Medulla oblongata (tissue), 1 donor: Measurements from ENCODE around the gene DLEC1.
"Not testable (repeated sequence)": the region's sequence is repeated elsewhere in the genome, so short reads cannot be mapped to it uniquely, and the experiment has no call there.

ENCODE experiments used
- DNase-seq: peaks from one replicate; pipeline ENCODE4 v3.0.0-alpha.2; 2015; ENCODE audit errors: extremely low spot score

Gene DLEC1

DNA sequence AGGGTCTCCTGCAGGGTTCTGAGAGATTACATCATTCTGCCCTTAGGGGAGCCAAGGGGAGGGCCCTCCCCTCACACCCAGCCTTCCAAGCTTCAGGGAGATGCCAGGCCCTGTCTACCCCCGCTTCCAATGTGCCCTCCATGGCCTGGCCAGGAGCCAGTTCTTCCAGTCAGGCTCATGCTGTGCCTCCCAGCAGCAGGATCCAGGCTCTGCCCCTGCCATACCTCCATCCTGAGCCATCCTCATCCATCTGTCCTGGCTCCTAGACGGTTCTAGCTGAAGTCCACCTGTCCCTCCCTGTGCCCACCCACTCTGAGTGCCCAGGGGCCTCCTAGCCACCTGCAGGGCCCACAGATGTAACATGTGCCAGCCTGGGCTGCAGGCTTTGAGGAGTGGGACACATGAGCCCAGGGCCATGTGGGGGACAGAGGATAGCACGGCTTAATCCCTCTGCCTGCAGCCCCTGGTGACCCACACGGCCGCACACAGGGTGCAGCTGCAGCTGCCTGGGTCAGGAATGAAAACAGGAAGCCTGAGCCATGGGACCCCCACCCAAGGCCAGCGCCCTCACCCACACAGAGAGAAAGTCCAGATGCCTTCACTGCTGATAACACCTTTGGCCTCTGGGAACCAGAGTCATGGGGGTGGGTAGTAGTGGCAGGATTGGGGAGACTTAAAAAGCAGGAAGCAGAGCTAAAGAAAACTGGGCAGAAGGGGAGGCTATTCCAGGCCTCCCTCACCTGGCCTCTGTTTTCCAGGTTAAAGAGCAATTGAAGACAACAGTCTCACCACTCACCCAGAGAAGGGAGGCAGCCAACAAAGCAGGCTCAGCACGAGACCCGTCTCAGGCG is 21.3 kb upstream of the DLEC1 start:
- DNase-seq = no peak

DNA sequence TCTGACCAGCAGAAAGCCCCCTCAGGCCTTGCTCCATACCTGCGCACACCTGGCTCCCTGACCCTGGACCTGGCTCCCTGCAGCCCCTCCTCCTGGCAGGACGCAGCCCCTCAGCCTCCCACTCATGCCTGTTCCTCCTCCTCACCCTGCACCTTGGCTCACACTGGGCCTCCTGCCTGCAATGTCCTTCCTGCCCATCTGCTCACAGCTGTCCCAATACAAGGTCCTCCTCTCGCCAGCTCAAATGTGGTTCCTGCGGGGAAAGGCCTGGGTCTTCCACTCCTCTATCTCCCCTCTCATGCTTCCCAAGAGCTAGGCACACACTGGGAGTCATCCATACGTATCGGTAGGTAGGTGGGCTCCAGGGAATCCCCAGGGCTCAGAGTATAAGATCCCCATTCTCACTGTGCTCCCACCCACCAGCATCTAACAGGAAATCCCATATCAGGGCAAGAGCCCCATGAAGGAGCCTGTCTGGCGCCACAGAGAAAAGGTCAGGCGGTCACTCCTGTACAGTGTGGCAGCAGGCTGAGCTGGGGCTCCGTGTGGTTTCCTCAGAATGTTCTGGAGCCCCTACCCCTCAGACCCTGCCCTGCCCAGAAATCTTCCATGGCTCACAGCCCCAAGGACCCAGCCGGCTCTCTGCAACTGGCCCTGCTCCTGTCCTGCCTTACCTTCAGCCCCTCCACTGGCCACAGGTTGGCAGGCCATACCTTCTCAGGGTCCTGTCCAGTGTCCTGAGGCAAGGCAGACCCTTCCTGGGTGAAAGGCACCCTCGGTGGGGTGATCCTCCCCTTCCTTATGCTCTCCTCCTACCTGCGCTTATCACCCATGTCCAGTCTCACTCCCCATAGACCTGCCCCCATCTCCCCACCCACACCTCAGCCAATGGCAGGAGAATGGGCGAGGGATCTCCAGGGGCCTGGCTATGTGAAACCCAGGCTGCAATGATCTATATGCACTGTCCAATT is 20.4 kb upstream of the DLEC1 start:
- DNase-seq = no peak

DNA sequence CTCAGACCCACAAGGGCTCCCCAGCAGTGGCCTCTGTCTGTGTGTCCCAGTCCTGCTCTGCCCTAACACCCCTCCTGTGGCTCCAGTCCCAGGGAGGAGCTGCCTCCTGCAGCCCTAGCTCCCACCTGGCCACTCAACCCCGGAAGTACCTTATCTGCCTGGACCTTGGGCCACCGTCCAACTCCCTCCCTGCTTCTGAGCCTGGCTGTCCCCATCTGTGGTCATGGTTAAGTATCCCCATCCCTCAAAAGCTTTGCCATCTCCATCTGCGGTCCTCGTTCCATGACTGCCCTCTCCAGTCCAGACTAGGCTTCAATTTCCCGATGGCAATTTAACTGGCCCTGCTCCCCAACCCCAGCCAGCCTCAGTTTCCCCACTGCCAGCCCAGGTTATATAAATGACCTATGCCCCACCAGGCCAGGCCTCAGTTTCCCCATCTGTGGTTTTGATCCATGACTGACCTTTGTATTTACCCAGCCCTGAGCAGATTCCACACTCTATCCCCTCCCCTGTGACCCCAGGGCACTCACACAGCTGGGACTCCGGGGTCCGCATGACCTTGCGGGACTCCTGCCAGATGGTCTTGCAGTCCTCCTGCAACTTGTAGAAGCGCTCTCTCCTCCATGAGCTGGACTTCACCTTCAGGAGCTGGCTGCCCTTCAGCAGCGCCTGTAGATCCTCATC is 19.2 kb upstream of the DLEC1 start:
- DNase-seq = no peak

DNA sequence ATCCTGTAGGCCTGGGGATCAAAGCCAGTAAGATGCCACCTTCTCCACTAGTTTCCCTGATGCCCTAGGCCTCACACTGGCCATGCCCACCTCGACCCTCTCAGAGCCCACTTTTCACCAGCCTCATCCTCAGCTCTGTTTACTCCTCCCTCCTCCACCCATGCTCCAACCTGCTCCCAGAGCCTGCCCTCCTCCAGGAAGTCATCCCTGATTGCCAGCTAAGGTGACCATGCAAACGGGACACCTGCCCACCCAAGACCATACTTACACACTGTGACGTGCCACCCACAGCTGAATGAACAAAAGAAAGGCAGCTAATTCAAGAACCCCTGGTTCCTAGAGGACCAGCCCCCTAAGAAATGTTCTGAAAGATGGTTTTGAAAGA is 18.7 kb upstream of the DLEC1 start:
- DNase-seq = no peak

DNA sequence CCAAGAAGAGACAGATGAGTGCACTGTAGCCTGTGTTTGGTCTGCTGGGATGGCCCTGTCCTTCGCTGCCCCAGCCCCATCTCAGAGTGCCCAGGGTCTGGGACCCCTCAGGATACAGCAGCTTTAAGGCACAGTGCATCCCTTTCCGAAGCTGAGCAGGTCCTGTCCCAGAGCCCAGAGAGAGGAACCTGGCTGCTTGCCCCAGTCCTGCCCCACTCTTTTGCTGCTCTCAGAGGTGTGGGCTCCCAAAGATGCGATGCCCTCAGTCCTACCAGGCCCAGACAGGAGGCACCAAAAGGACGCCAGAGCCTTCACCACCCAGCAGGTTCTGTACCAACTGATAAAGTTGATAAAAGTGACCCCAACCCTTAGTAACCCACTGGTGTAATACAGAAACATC is 17.8 kb upstream of the DLEC1 start:
- no peak for DNase-seq

DNA sequence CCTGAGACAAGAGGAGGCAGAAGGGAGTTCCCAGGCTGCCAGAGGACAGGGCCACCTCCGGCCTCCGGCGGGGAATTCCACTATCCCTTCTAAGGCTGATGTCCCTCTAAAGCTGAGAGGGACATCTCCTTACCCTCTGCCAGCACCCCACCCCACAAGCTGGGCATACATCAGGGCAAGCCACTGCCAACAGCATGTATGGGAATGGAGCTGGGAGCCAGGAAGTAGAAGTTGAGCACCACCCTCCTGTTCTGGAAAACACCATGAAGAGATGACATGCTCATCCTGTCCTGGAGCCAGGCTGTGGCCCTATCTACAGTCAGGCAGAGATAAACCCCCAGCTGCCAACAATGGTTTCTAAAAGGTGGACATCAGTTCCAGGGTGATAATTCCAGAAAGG is 16.7 kb upstream of the DLEC1 start:
- no peak for DNase-seq

DNA sequence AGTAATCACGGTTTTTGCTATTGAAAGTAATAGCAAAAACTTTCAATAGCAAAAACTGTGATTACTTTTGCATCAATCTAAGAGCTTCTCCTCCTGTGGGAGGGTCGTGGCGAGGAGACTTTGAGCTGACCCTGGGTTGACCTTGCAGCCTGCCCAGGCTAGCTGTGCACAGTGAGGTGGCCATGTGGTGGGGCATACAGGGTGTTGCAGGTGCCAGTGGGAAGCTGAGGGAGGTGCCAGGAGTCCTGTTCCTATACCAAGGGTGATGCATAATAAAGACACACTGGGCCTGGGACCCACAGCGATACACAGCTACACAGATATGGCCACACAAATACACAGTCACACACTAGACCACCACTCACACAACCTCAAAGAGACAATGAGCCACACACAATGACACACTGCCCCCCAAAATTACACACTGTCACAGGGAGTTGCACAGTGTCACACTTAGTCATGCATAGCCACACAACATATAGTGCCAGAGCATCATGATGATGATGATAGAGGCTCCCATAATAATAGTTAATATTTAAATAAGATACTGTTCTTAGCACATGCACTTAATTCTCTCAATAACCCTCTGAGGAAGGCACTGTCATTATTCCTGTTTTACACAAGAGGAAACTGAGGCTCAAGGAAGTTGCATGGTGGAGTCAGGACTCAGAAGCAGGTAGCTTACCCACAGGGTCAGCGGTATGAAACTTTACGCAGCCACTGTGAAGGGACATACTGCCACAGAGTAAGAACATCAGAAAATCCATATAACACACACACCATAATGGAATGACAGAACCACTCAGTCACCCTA is 15.9 kb upstream of the DLEC1 start:
- DNase-seq = no peak

DNA sequence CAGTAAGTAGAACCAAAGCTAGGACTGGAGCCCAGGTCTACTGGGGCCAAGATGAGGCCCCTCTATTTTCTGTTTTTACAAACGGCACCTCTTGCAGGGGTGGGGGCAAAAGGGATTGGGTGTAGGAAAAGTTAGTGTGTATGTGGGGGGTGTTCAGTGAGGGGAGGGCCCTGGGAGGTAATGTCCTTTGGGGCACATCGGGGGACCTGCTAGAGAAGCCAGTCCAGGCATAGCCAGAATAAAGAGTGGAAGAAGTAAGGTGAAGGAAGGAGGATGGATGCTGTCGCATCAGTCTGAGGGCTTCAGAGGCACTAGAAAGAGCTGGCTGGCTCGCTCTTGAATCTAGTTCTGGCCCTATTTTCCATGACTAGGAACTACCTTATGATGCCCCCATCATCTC is 12.2 kb upstream of the DLEC1 start:
- no peak for DNase-seq

DNA sequence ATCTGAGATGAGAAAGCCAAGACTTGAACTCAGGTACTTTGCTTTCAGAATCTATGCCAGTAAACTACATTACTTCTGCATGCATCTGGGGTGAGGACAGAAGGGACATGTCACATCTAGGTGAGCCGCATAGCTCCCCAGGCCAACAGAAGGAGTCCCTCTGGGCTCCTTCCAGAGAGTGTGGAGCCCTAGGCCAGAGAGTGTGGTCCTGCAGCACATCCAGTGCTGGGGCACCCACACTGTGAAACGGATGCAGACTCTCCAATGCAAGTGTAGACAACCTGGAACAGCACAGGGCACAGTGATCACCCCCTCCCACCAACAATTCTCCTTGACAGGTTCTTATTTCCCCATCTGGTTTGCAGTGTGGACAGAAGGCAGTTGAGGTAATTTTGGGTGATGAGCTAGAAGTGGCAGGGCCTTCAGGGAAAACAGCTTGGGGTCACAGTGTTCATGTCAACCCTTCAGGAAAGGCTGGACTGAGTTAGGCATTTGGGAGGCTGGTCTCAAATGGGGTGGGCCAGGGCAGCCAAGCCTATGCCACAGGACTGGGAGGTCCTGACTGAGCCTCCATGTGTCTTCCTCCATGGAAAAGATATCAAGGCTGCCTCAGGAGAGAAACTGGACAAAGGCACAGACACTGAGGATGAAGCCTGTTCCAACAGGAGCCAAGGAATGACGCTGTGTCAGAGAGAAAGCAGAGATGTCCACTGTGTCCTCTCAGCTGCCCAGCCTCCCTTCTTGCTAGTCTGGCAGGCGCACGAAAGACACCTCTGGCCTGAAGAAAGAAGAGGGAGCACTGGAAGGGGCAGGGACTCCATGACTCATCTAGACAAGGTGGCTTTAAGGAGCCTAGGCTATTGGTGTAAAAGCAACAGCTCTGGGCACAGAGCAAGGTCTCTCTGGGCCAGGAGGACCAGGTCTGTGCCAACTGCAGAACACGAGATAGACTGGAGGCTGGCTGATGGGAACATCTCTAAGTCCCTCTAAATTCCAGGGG is 11.2 kb upstream of the DLEC1 start:
- DNase-seq = peak; percentile 38

DNA sequence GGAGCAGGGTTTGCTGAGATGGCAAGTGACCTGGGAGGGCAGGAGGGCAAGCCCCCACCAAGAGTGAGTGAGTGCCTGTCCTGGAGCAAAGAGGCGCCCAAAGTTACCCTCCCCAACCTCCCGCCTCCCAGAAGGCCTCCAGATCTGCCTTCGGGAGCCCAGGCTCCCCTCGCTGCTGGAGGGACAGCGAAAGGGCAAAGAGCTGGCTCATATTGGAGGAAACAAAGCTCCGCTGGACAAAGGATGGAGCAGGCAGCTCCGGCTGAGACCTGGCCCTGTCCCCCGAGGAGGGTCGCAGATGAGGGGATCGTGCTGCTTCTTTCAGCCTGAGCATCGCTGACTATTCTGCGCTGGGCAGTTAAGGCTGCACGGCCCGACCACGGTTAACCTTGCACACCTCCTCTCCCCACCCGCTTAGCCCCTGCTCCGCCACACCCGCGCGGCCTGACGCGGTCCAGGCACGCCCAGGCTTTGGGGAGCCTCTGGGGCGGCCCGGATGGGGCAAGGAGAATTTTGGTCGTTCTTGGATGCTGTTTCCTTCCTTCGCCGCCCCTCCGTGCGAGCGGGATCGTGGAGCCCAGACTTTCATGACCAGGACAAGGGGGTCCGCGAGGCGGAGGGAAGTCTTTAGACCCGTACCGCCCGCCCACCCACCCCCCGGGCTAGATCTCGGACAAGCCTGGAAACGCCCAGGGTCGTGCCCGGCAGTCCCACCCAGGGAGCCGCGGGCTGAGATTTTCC is 10.2 kb upstream of the DLEC1 start:
- no peak for DNase-seq

DNA sequence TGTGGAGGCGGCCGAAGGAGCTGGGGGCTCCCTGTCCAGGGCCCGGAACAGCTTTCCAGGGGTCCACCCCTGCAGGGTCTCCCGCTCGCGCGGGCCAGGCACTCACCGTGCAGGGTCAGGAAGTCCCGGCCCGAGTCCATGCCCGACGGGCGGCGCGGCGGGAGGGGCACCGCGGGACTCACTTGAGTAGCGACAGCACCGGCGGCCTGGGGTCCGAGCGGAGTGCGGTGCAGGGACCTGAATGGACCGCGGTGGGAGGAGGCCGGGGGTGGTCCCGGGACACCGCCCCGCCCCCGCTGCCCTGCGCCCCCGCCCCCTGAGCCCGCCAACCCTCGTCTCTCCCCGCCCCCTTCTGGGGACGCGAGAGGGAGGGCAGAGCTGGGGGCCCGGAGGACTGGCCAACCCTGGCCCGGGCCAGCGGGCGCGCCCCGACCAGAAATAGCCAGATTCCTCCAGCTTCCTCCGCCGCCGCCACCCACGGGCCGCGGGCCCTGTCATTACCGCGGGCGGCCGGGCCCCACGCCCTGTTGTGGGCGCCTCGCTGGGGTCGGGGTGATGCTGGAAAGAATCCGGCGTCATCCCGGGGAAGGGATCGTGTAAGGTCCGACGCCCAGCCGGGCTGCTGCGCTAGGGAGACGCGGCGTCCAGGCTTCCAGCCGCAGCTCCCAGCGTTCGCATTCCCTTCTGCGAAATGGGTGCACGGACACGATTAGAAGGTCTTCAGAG is 9.4 kb upstream of the DLEC1 start, which contains the start of gene PLCD1:
Gene PLCD1 (minus strand): TSS at position 243 of the 726 bp plus-strand sequence. CDS start 103 bp downstream, at position 140.
- peak; percentile 84 for DNase-seq

DNA sequence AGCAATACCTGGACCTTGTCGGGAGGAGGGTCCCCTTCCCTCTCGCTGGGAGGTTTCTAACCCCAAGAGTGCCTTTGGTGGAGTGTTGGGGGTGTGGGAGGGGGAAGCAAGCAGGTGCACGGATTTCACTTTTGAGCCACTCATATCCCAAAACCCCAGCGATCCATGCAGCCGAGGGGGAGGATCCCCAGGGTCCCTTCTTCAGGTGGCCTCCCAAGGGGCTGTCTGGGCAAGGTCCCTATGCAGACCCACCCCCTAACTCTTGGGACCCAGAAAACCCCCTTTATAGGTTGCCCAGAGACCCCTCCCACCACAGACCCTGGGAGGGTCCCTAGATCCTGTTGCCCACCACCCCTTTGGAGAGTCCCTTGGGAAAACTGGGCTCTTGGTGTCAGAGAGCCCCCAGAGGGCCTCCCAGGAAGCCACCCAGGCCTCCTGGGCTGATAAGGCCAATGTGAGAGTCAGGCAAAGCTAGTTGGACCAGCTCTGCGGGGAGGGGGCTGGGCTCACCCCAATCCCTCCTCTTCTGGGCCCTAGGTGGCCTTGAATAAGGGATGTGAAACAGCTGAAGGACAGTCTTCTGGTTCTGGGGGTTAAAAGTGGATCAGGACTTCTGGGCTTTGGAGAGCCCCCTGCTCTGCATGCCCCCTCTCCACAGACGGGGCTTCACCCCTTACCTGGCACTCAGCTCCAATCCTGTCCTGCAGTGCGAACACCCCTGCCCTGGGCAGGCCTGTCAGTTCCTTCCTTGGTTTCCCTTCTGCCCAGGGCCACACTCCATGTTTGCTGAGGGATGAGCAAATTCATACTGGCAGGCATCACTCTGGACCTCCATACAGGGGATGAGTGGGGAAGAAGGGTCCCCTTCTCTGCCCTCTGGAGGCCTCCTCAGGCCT is 8.6 kb upstream of the DLEC1 start:
- DNase-seq = no peak

DNA sequence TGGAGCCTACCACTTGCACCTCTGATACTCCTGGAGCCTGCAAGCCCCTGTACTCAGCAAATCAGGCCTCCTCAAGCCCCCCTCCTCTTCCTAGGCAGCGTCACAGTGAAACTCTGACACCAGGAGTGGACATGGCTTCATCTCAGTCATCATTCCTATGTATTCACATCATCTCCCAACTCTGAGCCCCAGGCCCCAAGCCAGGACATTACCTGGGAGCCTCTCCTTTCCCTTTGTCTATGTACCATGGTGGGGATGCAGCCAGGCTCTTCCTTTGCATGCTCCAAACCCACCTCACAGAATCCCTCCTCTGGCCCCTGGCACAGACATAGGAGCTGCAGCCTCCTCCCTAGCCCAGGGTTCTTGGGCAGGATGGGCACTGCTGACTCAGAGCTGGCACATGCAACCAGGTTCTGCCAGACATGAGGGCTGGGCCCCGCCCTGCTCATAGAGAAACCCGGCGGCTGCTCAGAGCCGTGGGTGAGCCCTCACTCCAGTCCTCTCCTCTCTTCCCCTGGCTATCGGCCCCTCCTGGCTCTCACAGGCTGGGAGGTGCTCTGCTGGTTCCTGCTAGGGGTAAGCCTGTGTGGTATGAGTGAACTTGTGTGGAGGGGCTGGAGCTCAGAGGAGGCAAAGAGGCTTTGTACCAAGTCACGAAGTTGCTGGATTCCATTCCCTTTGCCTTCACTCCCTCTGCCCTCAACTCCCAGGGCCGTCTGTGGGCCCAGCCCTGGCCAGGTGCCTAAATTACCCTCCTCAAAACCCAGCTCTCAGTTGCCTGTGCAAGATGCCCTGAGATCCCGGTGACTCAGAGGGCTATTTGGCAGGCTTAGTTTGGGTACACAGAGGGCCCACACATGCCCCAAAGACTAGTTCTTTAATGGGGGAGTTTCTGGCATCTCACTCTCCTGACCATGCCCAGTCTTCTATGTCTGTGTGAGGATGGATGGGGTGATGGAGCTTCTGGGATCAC is 7.7 kb upstream of the DLEC1 start:
- peak; percentile 56 for DNase-seq

DNA sequence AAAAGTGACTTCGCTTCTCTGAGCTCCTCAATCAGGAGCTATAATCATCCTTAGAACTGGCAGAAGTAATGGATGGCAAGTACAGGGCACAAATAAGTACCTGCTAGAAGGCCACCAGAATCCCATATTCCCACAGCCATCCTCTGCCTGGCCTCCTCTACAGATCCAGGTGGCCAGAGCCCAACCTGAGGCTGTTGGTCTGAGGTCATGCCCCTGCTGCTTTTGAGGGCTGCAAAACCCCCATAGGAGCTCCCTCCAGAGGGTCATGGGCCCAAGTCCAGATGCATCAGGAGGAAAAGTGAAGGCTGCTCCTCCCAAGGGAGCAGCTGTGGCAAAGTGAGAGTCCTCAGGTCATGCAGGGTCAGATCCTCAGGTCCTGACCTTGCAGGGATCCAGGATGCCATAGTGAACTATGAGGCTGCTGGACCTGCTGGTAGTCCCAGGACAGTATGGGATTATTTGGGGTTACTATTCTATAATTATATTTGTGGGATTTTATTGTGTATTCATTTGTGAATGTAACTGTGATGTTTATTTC is 6.6 kb upstream of the DLEC1 start:
- no peak for DNase-seq

DNA sequence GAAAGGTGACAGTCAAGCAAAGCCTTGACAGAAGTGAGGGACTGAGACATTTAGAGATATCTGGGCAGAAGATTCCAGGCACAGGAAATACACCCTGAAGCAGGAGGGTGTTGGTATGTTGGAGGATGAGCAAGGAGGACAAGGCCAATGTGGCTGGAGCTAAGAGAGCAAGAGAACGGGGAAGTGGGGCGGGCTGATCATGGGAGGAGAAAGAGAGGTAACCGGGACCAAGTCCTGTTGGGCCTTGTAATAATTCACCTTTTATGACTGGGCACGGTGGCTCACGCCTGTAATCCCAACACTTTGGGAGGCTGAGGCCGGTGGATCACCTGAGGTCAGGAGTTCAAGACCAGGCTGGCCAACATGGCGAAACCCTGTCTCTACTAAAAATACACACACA is 5.4 kb upstream of the DLEC1 start:
- not testable (repeated sequence) for DNase-seq

DNA sequence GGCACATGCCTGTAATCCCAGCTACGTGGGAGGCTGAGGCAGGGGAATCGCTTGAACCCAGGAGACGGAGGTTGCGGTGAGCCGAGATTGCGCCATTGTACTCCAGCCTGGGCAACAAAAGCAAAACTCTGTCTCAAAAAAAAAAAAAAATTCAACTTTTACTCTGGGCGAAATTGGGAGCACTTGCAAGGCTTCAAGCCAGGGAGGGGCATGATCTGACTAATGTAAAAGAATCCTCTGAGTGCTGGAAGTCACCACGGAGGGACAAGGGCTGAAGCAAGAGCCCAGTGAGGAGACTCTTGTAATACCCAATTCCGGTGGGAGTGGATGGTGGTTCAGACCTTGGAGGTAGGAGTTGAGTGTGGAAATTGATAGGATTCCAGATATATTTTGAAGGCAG is 4.7 kb upstream of the DLEC1 start:
- DNase-seq = not testable (repeated sequence)
